ENCODE results near the gene CYP2U1.

GRCh38 chr4:107908377-107908776 lies 23.0 kb upstream of the CYP2U1 start:
- TF ChIP-seq CTCF (IDR thresholded peaks at IDR 0.05 in 8 of 11, conservative IDR thresholded peaks at IDR 0.05 in 3 of 11) (no peak), POLR2A (IDR thresholded peaks at IDR 0.05) (no peak)

Data from spleen (tissue), 7 donors.